Ramos (cell line): ENCODE results near the gene FAM234B.
"Not testable (repeated sequence)": the region's sequence is repeated elsewhere in the genome, so short reads cannot be mapped to it uniquely, and the experiment has no call there.

Source experiments
- in situ Hi-C: fragments of 300-500 bp; cut with MboI; formaldehyde crosslinking; loops from one replicate; pipeline ENCODE4 v1.14.3; 2022; ENCODE audit warnings: low sequenced_read_pairs; ENCODE audit not compliant: unreplicated experiment

FAM234B gene

GRCh38 chr12:13011098-13011497 is 33.1 kb upstream of the FAM234B start:
- in situ Hi-C loops, result no loop called here

DNA sequence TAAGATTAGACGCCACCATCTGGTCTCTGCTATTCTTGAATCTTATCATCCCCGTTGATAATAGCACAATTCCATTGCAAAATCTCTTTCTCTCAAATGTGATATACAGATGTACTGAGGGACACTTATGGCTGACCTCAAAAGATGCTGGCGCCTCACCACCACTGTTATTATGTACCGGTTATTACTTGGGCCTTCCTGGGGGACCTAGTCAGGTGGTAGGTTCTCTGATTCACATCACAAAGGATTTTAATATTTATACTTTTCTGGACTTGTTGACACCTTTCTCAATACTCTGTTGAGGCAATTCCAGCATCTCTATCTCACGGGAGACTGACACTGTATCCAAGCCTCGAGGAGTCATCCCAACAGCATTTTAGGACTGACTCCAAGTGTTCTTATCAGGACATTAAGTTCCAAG is 21.3 kb upstream of the FAM234B start:
- in situ Hi-C loops, result no loop called here

- in situ Hi-C loops, result no loop called here
Observed at GRCh38 chr12:13023811-13024530, 20.2 kb upstream of the FAM234B start.

DNA sequence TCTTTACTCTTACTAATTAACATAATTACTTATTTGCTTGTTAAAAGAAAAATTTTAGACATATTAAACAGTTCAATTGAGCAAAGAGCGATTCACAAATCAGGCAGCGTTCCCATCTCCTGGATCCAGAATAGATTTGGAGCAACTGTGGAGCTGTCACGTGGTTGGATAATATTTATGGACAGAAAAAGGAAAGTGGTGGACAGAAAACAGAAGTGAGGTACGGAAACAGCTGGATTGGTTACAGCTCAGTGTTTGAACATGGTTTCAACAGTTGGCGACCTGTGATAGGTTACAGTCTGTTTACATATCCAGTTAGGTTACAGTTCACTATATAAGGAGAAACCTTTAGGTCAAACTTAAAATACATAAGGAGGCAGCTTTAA is 19.7 kb upstream of the FAM234B start:
- in situ Hi-C loops, result no loop called here

GRCh38 chr12:13026286-13026685 is 17.9 kb upstream of the FAM234B start:
- in situ Hi-C loops, result no loop called here

- in situ Hi-C loops, result no loop called here
Observed at GRCh38 chr12:13027032-13027431, 17.1 kb upstream of the FAM234B start.

DNA sequence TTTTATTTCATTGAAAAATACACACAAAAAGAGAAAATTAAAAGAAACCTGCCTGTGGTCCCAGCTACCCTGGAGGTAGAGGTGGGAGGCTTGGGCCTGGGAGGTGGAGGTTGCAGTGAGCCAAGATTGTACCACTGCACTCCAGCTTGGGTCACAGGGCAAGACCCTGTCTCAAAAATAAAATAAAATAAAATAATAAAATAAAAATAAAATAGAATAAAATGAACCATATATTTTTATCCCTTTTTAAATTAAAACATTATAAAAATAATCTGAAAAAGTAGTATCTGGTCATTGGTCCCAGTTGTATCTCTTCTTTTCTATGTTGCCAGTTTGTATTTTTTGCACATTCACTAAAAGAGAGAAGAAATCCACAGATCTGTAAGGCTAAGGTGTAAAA is 16.7 kb upstream of the FAM234B start:
- in situ Hi-C loops, result no loop called here

GRCh38 chr12:13028825-13029570 is 15.2 kb upstream of the FAM234B start:
- in situ Hi-C loops, result no loop called here

- in situ Hi-C loops, result no loop called here
Observed at GRCh38 chr12:13030541-13031291, 13.5 kb upstream of the FAM234B start.

DNA sequence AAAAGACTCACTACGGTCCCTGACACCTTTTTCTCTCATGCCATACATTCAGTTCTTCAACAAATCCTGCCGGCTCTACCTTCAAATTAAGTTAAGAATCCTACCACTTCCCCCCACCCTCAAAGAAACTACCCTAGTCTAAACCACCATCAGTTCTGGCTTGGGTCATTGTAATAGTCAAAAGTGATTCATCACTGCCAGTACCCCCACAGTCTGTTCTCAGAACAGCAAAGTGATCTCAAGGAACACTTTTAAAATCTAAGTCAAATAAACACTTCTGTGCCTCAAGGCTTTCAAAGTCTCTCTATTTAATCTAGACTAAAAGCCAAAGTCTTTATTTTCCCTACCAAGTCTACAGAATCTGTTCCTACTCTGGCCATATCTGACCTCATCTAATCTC is 12.0 kb upstream of the FAM234B start:
- in situ Hi-C loops, result no loop called here

DNA sequence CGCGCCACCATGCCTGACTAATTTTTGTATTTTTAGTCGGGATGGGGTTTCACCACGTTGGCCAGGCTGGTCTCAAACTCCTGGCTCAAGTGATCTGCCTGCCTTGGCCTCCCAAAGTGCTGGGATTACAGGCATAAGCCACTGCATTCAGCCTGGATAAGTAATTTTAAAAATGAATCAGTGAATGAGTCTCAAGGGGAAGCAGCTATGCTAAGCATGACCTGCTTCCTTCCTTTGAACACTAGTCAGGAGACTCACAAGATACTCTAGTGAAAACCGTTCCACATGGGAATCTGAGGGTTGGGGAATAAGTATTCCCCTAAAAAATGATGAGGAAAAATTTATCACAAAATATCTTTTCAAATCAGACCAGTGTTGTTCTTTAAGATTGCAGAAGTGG is 10.7 kb upstream of the FAM234B start:
- in situ Hi-C loops, result no loop called here

DNA sequence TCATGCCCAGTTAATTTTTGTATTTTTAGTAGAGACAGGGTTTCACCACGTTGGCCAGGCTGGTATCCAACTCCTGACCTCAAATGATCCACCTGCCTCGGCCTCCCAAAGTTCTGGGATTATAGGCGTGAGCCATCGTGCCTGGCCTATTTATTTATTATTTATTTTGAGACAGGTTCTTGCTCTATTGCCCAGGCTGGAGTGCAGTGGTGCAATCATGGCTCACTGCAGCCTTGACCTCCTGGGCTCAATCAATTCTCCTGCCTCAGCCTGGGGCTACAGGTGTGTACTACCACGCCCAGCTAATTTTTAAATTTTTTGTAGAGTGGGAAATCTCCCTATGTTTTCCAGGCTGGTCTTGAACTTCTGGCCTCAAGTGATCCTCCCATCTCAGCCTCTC is 8.8 kb upstream of the FAM234B start:
- in situ Hi-C loops, result not testable (repeated sequence)

- in situ Hi-C loops, result no loop called here
Observed at GRCh38 chr12:13036881-13037280, 7.3 kb upstream of the FAM234B start.

- in situ Hi-C loops, result no loop called here
Observed at GRCh38 chr12:13038491-13039161, 5.6 kb upstream of the FAM234B start.

- in situ Hi-C loops, result no loop called here
Observed at GRCh38 chr12:13039328-13039956, 4.7 kb upstream of the FAM234B start.

GRCh38 chr12:13041224-13041623 is 3.0 kb upstream of the FAM234B start:
- in situ Hi-C loops, result no loop called here

DNA sequence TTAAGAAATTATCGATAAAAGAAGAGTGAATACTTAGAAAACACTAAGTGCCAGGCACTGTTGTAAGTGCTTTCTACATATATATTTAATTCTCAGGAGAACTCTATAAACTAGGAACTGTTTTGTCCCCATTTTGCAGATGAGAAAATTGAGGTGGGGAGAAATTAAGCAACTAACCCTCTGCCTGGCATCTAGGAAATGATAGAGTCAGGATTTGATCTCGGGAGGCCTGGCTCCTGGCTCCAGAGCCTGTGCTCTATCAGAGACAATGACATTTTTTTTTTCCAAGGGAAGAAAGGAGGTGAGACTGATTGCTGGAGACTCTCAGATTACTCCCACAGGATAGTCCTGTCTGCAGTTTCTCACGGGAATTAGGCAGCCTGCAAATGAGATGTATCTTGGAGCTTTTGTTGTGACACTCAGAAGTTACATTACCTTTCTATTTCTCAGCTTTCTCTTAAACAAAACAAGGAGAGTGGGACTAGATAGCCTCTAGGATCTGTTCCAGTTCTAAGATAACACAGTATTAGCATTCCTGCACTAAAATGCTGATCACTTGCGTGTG is 1.4 kb upstream of the FAM234B start:
- in situ Hi-C loops, result no loop called here

GRCh38 chr12:13044906-13045299 is 722 bp downstream of the FAM234B start:
- in situ Hi-C loops, result no loop called here

- in situ Hi-C loops, result no loop called here
Observed at GRCh38 chr12:13045816-13046215, 1.6 kb downstream of the FAM234B start.

DNA sequence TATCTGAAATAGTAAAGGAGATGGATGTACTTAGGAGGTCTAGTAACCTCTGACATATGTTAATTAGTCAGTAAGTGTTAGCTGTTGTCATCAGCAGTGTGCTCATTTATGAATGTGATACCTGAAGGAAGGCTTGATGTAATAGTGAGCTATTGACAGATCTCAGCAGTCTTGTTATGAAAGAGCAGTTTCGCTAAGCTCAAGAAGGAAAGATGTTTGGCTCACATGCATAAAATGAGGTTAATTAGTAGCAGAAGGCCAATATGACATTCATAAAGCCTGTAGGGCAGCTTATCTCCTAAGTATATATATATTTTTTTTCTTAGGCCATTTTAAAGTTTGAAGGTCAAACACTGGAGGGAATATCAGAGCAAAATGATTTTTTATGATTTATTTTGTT is 2.8 kb downstream of the FAM234B start:
- in situ Hi-C loops, result no loop called here
